Upper lobe of left lung (tissue), 6 donors: ENCODE measurements around the gene QSOX1. TPM values are rescaled to one million over a fixed set of nuclear protein-coding genes. Genes with fewer than 3 reads are reported as not detected.

ENCODE experiments used
- ATAC-seq, 2 donors: fragments of 200-7000 bp; cut with Tn5 transposase; one replicate each; pipeline ENCODE4 v1.9.1; 2022; ENCODE audit warnings: mild to moderate bottlenecking in 2 of 2, moderate library complexity in 2 of 2; ENCODE audit not compliant: low FRiP score in 2 of 2
- DNase-seq, 2 donors: peaks; one replicate each; pipeline ENCODE4 v3.0.0-alpha.2; 2019 to 2020
- H3K27ac ChIP-seq, 4 donors: fragments of 200-600 bp; sonication (generic); one replicate each; pipeline ENCODE4 v1.5.1; 2016 to 2019
- H3K27me3 ChIP-seq, 4 donors: fragments of 200-600 bp; sonication (generic); one replicate each; pipeline ENCODE4 v1.5.1; 2017 to 2019
- H3K36me3 ChIP-seq, 4 donors: fragments of 200-600 bp; sonication (generic); one replicate each; pipeline ENCODE4 v1.5.1; 2016 to 2019
- H3K4me1 ChIP-seq, 4 donors: fragments of 200-600 bp; sonication (generic); one replicate each; pipeline ENCODE4 v1.5.1; 2018 to 2019
- H3K4me3 ChIP-seq, 4 donors: fragments of 200-600 bp; sonication (generic); one replicate each; pipeline ENCODE4 v1.5.1; 2017 to 2019; ENCODE audit warnings: mild to moderate bottlenecking in 2 of 4, moderate library complexity in 1 of 4
- H3K9me3 ChIP-seq, 4 donors: fragments of 200-600 bp; sonication (generic); one replicate each; pipeline ENCODE4 v1.5.1; 2018 to 2019
- CTCF ChIP-seq, 6 experiments: fragments of 450-650 bp in 4 of 6; fragments of 200-600 bp in 2 of 6; sonication (generic) in 2 of 6; IDR thresholded peaks; one replicate each; pipeline ENCODE4 v1.5.1; 2016 to 2019; ENCODE audit warnings: antibody characterized with exemption in 6 of 6
- EP300 ChIP-seq, 4 donors: sonication (generic); formaldehyde crosslinking; IDR thresholded peaks; one replicate each; pipeline ENCODE4 v1.5.1; 2017; ENCODE audit warnings: antibody characterized with exemption in 4 of 4, control low read depth in 2 of 4
- POLR2A ChIP-seq, 4 donors: fragments of 450-650 bp; IDR thresholded peaks; one replicate each; pipeline ENCODE4 v1.5.1; 2016 to 2017; ENCODE audit warnings: antibody characterized with exemption in 4 of 4, mild to moderate bottlenecking in 2 of 4
- POLR2AphosphoS5 ChIP-seq, 2 donors: sonication (generic); formaldehyde crosslinking; IDR thresholded peaks; one replicate each; pipeline ENCODE4 v1.5.1; 2017; ENCODE audit warnings: antibody characterized with exemption in 2 of 2
- WGBS, 2 donors: methylation state at CpG; one replicate each; pipeline ENCODE4 v1.1.5; 2017 to 2018; 5-methylcytosine and 5-hydroxymethylcytosine counted together
- total RNA-seq, 6 donors: library from RNA; depleted of rRNA in 4 of 6; stranded (reverse); fragments of >200 nt in 4 of 6; gene quantifications; one replicate each; pipeline versions ENCODE4 v1.1.0 to v1.2.1, GENCODE V29; 2016 to 2021
- donor health status: DM: no; HTN: no; CAD: no; lungs with moderate emphysema.
- donor health status: DM: no; HTN: yes; CAD: no; lungs with severe emphysema.

QSOX1 gene
- total RNA-seq, 6 donors from 2014 or later, result 61.8 to 380 (median 201) TPM

DNA sequence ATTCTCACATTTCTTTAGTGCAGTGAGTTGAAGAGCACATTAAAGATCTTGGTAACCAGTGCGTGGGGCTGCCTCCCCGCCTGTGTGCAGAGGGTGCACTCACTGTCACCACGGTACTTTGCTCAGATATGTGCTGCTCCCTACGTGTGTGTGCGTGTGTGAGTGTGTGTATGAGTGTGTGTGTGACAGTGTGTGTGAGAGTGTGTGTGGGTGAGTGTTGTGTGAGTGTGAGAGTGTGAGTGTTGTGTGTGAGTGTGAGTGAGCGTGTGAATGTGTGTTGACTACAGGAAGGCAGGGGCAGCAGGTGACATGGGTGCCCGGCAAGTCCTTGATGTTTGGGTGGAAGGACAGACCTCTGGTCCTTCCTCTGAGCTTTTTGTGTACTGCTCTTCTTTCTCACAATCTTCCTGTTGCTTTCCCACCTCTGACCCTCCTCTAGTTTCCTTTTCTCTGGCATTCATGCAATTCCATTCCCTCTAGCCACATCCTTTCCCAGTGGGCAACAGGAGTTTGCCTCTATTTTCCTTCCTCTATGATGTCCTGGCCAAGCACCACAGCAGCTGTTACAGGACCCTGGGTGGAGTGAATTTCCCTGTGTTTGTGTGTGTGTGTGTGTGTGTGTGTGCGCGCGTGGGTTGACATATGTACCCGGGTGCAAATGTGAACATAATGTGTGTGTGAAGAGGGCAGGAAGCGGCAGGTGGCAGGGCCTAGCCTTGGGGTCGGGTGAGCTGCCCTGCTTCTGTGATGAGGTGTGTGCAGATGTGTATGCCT is 95.2 kb downstream of the QSOX1 start:
- ATAC-seq (no peak), DNase-seq (no peak)
- TF ChIP-seq POLR2A (IDR thresholded peaks at IDR 0.05) (no peak), EP300 (IDR thresholded peaks at IDR 0.05) (no peak)
- Histone ChIP-seq H3K27me3 (no peaks in the 10 kb centered on the region), H3K4me1 (no peaks in the 10 kb centered on the region), H3K27ac (no peak overlapping the region), H3K4me3 (no peak overlapping the region), H3K36me3 (no peaks in the 10 kb centered on the region), H3K9me3 (no peaks in the 10 kb centered on the region)
- 77 to 86% methylated on average over 13 of the region's 13 CpGs for WGBS, 2 donors

DNA sequence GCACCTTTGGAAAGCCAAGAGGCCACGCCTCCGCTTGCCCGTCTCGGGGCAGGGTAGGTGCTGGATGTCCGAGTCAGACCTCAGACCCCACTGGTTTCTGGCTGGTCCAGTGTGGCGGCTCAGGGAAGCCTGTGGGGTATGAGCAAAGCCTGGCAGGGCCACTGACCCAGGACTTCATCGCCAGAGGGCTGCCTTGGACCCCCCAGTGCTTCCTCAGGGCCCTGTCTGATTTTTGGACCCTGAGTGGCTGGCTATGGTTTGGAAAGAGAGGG is 95.8 kb downstream of the QSOX1 start:
- H3K27ac ChIP-seq, result no peak overlapping the region
- H3K27me3 ChIP-seq, result no peaks in the 10 kb centered on the region
- 78 to 91% methylated on average over 7 of the region's 7 CpGs for WGBS, 2 donors
- TF ChIP-seq POLR2A (IDR thresholded peaks at IDR 0.05), result no peak
- TF ChIP-seq POLR2AphosphoS5 (IDR thresholded peaks at IDR 0.05), result no peak
- no peak for TF ChIP-seq CTCF (IDR thresholded peaks at IDR 0.05)
- no peak for TF ChIP-seq EP300 (IDR thresholded peaks at IDR 0.05)
- H3K4me3 ChIP-seq, result no peak overlapping the region
- DNase-seq (no peak), ATAC-seq (no peak)
- no peaks in the 10 kb centered on the region for H3K36me3 ChIP-seq
- no peaks in the 10 kb centered on the region for H3K9me3 ChIP-seq
- no peaks in the 10 kb centered on the region for H3K4me1 ChIP-seq

DNA sequence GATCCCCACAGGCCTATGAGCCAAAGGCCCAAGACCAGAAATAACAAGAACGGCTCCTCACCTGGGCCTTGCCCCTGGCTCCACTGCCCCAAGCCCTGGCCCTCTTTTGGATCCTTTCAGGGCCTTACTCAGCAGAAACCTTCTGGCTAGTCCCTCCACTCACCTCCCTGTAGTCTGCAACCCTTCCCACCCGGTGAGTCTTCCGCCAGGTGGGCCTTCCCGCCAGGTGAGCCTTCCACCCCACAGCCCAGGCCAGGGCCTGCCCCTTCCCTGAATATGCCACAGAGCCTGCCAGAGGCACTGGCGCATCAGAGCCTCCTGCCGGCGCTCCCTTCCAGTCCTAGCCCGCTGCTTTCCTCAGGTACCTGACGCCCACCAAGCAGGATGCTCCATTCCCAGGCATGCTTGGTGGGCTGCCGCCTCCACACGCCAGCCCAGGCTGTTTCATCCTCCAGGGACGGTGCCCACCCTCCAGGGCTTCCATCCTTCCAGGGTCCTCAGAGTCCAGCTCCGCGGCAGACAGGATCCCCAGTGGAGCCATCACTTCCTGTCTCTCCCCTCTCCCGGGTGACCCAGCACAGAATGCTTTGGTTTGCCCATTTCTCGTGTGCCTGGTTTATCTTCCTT is 96.3 kb downstream of the QSOX1 start:
- no peak for TF ChIP-seq CTCF (IDR thresholded peaks at IDR 0.05)
- TF ChIP-seq EP300 (IDR thresholded peaks at IDR 0.05), result no peak
- no peak for TF ChIP-seq POLR2AphosphoS5 (IDR thresholded peaks at IDR 0.05)
- no peak for TF ChIP-seq POLR2A (IDR thresholded peaks at IDR 0.05)
- WGBS, 2 donors, result 85 to 87% methylated on average over 15 to 16 of the region's 16 CpGs
- Histone ChIP-seq H3K4me1 (no peaks in the 10 kb centered on the region), H3K27me3 (no peaks in the 10 kb centered on the region), H3K36me3 (no peaks in the 10 kb centered on the region), H3K4me3 (no peak overlapping the region), H3K9me3 (no peaks in the 10 kb centered on the region), H3K27ac (no peak overlapping the region)
- DNase-seq (no peak), ATAC-seq (no peak)

- Histone ChIP-seq H3K27me3 (peaks cover 0 to 4% (median 2%) of the 10 kb centered on the region in 4 donors), H3K27ac (no peak overlapping the region), H3K4me3 (no peak overlapping the region), H3K9me3 (no peaks in the 10 kb centered on the region), H3K4me1 (no peaks in the 10 kb centered on the region), H3K36me3 (no peaks in the 10 kb centered on the region)
- ATAC-seq (no peak), DNase-seq (no peak)
- 76 to 89% methylated on average over 7 to 9 of the region's 9 CpGs for WGBS, 2 donors
- TF ChIP-seq POLR2A (IDR thresholded peaks at IDR 0.05) (no peak), EP300 (IDR thresholded peaks at IDR 0.05) (no peak), POLR2AphosphoS5 (IDR thresholded peaks at IDR 0.05) (no peak), CTCF (IDR thresholded peaks at IDR 0.05) (no peak)
These were observed 97.0 kb downstream of the QSOX1 start for GRCh38 chr1:180251526-180252305.
